ENCODE results near the gene LRP1.

Gene LRP1

GRCh38 chr12:57087010-57087690 is 41.1 kb upstream of the LRP1 start:
- no peak for DNase-seq (ENCODE audit: low read depth)
- in situ Hi-C loops (cut with HindIII; ENCODE audit: low sequenced_read_pairs), result no loop called here
- no peak for TF ChIP-seq CTCF (IDR thresholded peaks at IDR 0.05; ENCODE audit: low read depth, low read length, missing control alignments)
- H3K4me3 ChIP-seq (ENCODE audit: low read depth, low read length), result peak overlapping the region; percentile 69

- peak overlapping the region; percentile 69 for H3K4me3 ChIP-seq (ENCODE audit: low read depth, low read length)
- in situ Hi-C loops (cut with HindIII; ENCODE audit: low sequenced_read_pairs), result no loop called here
- DNase-seq (ENCODE audit: low read depth), result peak; percentile 54
- TF ChIP-seq CTCF (IDR thresholded peaks at IDR 0.05; ENCODE audit: low read depth, low read length, missing control alignments), result no peak
Observed at GRCh38 chr12:57087691-57088353, 40.5 kb upstream of the LRP1 start.

DNA sequence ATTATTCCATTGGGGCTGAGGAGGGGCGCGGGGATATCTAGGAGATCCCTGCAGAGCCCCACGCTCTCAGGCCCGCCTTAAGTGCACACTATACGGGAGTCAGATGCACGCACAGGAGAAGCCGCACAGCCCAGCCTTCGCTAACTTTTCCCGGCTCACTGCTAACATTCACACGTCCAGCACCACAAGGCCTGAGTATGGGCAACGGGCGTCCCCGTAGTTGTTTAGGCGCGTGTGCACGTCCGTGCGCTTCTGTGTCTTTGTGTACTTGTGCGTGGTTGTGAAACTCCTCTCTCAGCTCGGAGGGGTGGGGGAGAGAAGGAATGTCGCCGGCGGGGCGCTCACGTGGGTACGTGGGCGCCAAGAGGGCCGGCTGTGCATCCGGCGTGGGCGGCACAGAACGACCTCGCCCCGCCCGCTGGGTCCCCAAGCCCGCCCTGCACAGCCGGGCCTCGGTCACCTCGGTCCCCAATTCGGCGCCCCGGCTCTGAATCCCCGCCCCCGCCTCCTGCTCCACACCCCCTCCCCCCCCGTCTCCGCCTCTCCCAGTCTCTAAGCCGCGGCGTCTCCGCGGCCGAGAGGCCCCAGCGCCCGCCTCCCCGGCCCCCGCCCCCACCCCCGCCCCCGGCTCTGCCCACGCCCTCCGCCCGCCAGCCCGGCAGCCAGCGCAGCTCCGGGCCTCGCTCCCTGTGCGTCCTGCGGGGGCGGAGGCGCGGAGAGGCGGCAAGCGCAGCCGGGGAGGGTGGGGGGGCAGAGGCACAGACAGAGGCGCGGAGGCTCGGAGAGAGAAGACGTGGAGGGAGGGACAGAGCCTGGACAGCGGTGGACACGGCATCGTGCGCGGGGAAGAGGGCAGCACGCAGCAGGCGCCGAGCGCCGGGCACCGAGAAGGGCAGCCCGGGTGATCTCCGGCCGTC is 39.7 kb upstream of the LRP1 start, which contains the start of gene NAB2:
TSS of gene NAB2 (plus strand) at position 761 of the 917 bp plus-strand sequence. CDS start 158 bp downstream, outside the sequence.
- in situ Hi-C loops (cut with HindIII; ENCODE audit: low sequenced_read_pairs), result no loop called here
- peak; percentile 64 for DNase-seq (ENCODE audit: low read depth)
- peak within 1 kb of the TSS; percentile 85 for H3K4me3 ChIP-seq (ENCODE audit: low read depth, low read length)
- TF ChIP-seq CTCF (IDR thresholded peaks at IDR 0.05; ENCODE audit: low read depth, low read length, missing control alignments), result no peak

GRCh38 chr12:57089271-57090245 is 38.7 kb upstream of the LRP1 start:
- H3K4me3 ChIP-seq (ENCODE audit: low read depth, low read length), result peak overlapping the region; percentile 85
- in situ Hi-C loops (cut with HindIII; ENCODE audit: low sequenced_read_pairs), result no loop called here
- no peak for TF ChIP-seq CTCF (IDR thresholded peaks at IDR 0.05; ENCODE audit: low read depth, low read length, missing control alignments)
- DNase-seq (ENCODE audit: low read depth), result no peak

DNA sequence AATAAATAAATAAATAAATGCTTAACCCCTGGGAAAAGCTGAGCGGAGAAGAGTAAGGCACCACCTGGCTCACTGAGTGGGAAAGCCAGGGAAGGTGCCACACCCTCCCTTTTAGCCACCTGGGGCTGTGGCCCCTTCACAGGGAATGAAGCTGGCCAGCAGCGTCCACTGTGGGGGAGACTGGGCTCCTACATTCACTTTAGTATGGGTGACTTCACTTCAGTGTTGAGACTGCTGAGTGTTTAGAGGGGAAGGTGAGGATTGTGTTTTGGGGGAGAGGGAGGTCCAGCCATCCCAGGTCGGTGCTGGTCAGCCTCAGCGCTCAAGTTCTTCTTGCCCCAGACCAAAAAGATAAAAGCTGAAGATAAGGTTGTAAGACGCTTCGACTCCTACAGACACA is 37.8 kb upstream of the LRP1 start:
- no peak for DNase-seq (ENCODE audit: low read depth)
- peak overlapping the region; percentile 85 for H3K4me3 ChIP-seq (ENCODE audit: low read depth, low read length)
- in situ Hi-C loops (cut with HindIII; ENCODE audit: low sequenced_read_pairs), result no loop called here

More for the DNA sequence above, 37.8 kb upstream of the LRP1 start:
- no peak for TF ChIP-seq CTCF (IDR thresholded peaks at IDR 0.05; ENCODE audit: low read depth, low read length, missing control alignments)
